B cell (primary cell): Measurements from ENCODE around the gene SPECC1. TPM values are rescaled to one million over a fixed set of nuclear protein-coding genes. Genes with fewer than 3 reads are reported as not detected.

Experiments used
- ATAC-seq: fragments of 200-7000 bp; cut with Tn5 transposase; one replicate; pipeline ENCODE4 v1.10.0; 2021; ENCODE audit warnings: low read depth, mild to moderate bottlenecking, moderate number of reproducible peaks, moderate library complexity
- CTCF ChIA-PET: fragments of 350-600 bp; sonication (Branson Sonifier 250); formaldehyde crosslinking; loops from one replicate; lab custom pipeline; 2021; ENCODE audit warnings: antibody characterized with exemption, inconsistent platforms; lab: Charles Lee
- POLR2A ChIA-PET: fragments of 350-600 bp; sonication (Branson Sonifier 250); formaldehyde crosslinking; loops from one replicate; lab custom pipeline; 2021; ENCODE audit warnings: antibody characterized with exemption; lab: Charles Lee
- DNase-seq: peaks from one replicate; pipeline ENCODE4 v3.0.0; 2013
- H2AFZ ChIP-seq: 2 replicates; pipeline ENCODE4 v1.6.1; 2012; ENCODE audit warnings: mild to moderate bottlenecking, low read depth, low read length; ENCODE audit not compliant: insufficient read depth, poor library complexity, severe bottlenecking
- H3K27ac ChIP-seq, 2 donors: 1 replicate in 1 of 2; 2 replicates in 1 of 2; pipeline ENCODE4 v1.5.1; 2012 to 2013; ENCODE audit warnings: low read length in 2 of 2, mild to moderate bottlenecking in 2 of 2, moderate library complexity in 1 of 2
- H3K27me3 ChIP-seq, 4 experiments: fragments of 200-600 bp in 1 of 4; sonication (generic) in 1 of 4; replicated peaks in 1 of 4; 1 replicate in 2 of 4; 2 replicates in 2 of 4; pipeline versions ENCODE4 v1.6.1 to v1.7.0; 2013 to 2016; ENCODE audit warnings: low read length in 3 of 4, mild to moderate bottlenecking in 2 of 4, mixed read lengths in 1 of 4, moderate library complexity in 1 of 4; ENCODE audit not compliant: insufficient read depth in 4 of 4, control insufficient read depth in 3 of 4; ENCODE audit errors: control extremely low read depth in 1 of 4
- H3K36me3 ChIP-seq, 2 experiments: replicated peaks in 1 of 2; 1 replicate in 1 of 2; 2 replicates in 1 of 2; pipeline versions ENCODE4 v1.6.1 to v1.7.1; 2013; ENCODE audit warnings: low read length in 1 of 2; ENCODE audit not compliant: insufficient read depth in 2 of 2, control insufficient read depth in 1 of 2; ENCODE audit errors: control extremely low read depth in 1 of 2, extremely low read depth in 1 of 2
- H3K4me1 ChIP-seq, 2 donors: fragments of 200-600 bp in 1 of 2; sonication (generic) in 1 of 2; 1 replicate in 1 of 2; 2 replicates in 1 of 2; pipeline versions ENCODE4 v1.5.1 to v1.6.1; 2013 to 2017; ENCODE audit warnings: low read length in 2 of 2; ENCODE audit not compliant: control insufficient read depth in 2 of 2, insufficient read depth in 2 of 2
- H3K4me2 ChIP-seq: replicated peaks from 2 replicates; pipeline ENCODE3; 2012; ENCODE audit warnings: mild to moderate bottlenecking, low read depth, low read length; ENCODE audit not compliant: poor library complexity, severe bottlenecking
- H3K4me3 ChIP-seq, 5 experiments: fragments of 200-600 bp in 1 of 5; sonication (generic) in 1 of 5; 1 replicate in 3 of 5; 2 replicates in 2 of 5; pipeline versions ENCODE4 v1.5.1 to v1.7.0; 2011 to 2016; ENCODE audit warnings: low read length in 4 of 5, mild to moderate bottlenecking in 4 of 5, low read depth in 2 of 5, control low read depth in 1 of 5, moderate library complexity in 1 of 5; ENCODE audit not compliant: insufficient read depth in 1 of 5; ENCODE audit errors: control extremely low read depth in 1 of 5, extremely low read depth in 1 of 5
- H3K79me2 ChIP-seq: fragments of 200-600 bp; sonication (generic); one replicate; pipeline ENCODE4 v1.6.0; 2016; ENCODE audit warnings: low read length; ENCODE audit not compliant: control insufficient read depth, insufficient read depth
- H3K9ac ChIP-seq: fragments of 200-600 bp; sonication (generic); 2 replicates; pipeline ENCODE4 v1.6.1; 2017; ENCODE audit warnings: mild to moderate bottlenecking, low read length, moderate library complexity
- H3K9me3 ChIP-seq, 3 donors: one replicate each; pipeline versions ENCODE4 v1.6.1 to v1.7.1; 2013; ENCODE audit warnings: low read length in 2 of 3; ENCODE audit not compliant: control insufficient read depth in 2 of 3, insufficient read depth in 1 of 3; ENCODE audit errors: control extremely low read depth in 1 of 3
- H4K20me1 ChIP-seq: 2 replicates; pipeline ENCODE4 v1.6.0; 2012; ENCODE audit warnings: mild to moderate bottlenecking, low read length; ENCODE audit not compliant: insufficient read depth, control insufficient read depth, poor library complexity, severe bottlenecking
- H3K27ac Mint-ChIP-seq: one replicate; pipeline ENCODE4 v1.8.0; 2021; ENCODE audit warnings: mixed read lengths
- H3K27me3 Mint-ChIP-seq: one replicate; pipeline ENCODE4 v1.8.0; 2021; ENCODE audit warnings: mixed read lengths
- H3K4me1 Mint-ChIP-seq: one replicate; pipeline ENCODE4 v1.8.0; 2021; ENCODE audit warnings: mixed read lengths
- H3K4me3 Mint-ChIP-seq: one replicate; pipeline ENCODE4 v1.8.0; 2021; ENCODE audit warnings: mixed read lengths
- H3K9me3 Mint-ChIP-seq: one replicate; pipeline ENCODE4 v1.8.0; 2022; ENCODE audit warnings: mixed read lengths; ENCODE audit not compliant: insufficient read depth
- CTCF ChIP-seq: fragments of 200-600 bp; IDR thresholded peaks from one replicate; pipeline ENCODE4 v1.8.0; 2022; ENCODE audit warnings: antibody characterized with exemption, mild to moderate bottlenecking
- EZH2 ChIP-seq: IDR thresholded peaks from 2 replicates; pipeline ENCODE4 v1.6.1; 2012; ENCODE audit warnings: borderline replicate concordance, low read depth, mild to moderate bottlenecking, moderate library complexity, low read length; ENCODE audit not compliant: insufficient read depth, poor library complexity, severe bottlenecking
- WGBS: methylation state at CpG from one replicate; pipeline ENCODE4 v1.1.5; 2013; ENCODE audit warnings: missing lambda C conversion rate; ENCODE audit not compliant: insufficient coverage; 5-methylcytosine and 5-hydroxymethylcytosine counted together
- intact Hi-C: fragments of 100-400 bp; cut with micrococcal nuclease; formaldehyde crosslinking; loops from one replicate; pipeline ENCODE4 v1.10.0; 2022
- polyA plus RNA-seq: library from polyadenylated mRNA; depleted of rRNA; stranded (reverse); fragments of >200 nt; gene quantifications from 2 replicates; pipeline ENCODE4 v1.2.3, GENCODE V29; 2012
- total RNA-seq, 2 donors: library from RNA; stranded (reverse); fragments of 120-200 nt in 1 of 2; gene quantifications; 1 replicate in 1 of 2; 2 replicates in 1 of 2; pipeline versions ENCODE4 v1.2.3 to v1.2.4, GENCODE V29; 2013 to 2022

Gene SPECC1
- total and polyA plus RNA-seq, 2 donors (not counting 1 experiment from before 2014, with no cell fraction given): 4.6 to 7.4 TPM

- CTCF ChIA-PET: no interaction called here
- Mint-ChIP-seq H3K27ac (no peak overlapping the region), H3K4me3 (no peak overlapping the region), H3K4me1 (peaks cover 2% of the 10 kb centered on the region), H3K9me3 (peaks cover 5% of the 10 kb centered on the region), H3K27me3 (no peaks in the 10 kb centered on the region)
- DNase-seq (no peak), ATAC-seq (no peak)
- Histone ChIP-seq H3K79me2 (no peaks in the 10 kb centered on the region), H3K27ac (no peak overlapping the region), H3K36me3 (no peaks in the 10 kb centered on the region), H3K4me1 (no peaks in the 10 kb centered on the region), H3K9ac (no peak overlapping the region), H3K4me3 (no peak overlapping the region), H2AFZ (no peak overlapping the region), H3K27me3 (no peaks in the 10 kb centered on the region), H3K9me3 (peaks cover 0 to 12% (median 7%) of the 10 kb centered on the region in 3 donors), H4K20me1 (no peaks in the 10 kb centered on the region), H3K4me2 (no peak overlapping the region)
- POLR2A ChIA-PET: no interaction called here
- TF ChIP-seq EZH2 (no peak), CTCF (no peak)
- WGBS: 96% methylated on average over 8 of the region's 10 CpGs
- intact Hi-C loops: no loop called here
These were observed 191.8 kb downstream of the SPECC1 start for GRCh38 chr17:20200865-20201458.

DNA sequence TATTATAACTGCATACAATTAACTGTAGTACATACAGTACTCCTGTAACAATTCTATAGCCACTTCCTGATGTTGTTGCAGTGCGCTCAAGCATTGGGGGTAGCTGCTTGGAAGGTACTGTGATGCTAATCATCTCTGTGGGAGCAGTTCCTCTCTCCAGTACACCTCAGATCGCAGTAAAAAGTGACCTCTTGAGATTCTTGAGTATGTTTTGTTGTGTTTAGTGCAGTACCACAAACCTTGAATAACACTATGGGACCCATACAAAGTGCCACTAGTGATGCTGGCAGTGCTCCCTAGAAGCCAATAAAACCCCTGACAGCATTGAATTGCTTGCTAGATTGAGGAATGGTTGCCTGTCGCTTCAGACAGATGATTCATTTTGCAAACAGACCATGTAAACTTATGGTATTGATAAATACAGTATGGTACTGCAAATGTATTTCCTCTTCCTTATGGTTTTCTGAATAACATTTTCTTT lies 193.0 kb downstream of the SPECC1 start:
- no peak overlapping the region for H3K4me3 ChIP-seq
- peaks cover 2% of the 10 kb centered on the region for H3K4me1 Mint-ChIP-seq
- H3K9me3 ChIP-seq: peaks cover 0 to 12% (median 7%) of the 10 kb centered on the region in 3 donors
- H2AFZ ChIP-seq: no peak overlapping the region
- H3K27me3 Mint-ChIP-seq: no peaks in the 10 kb centered on the region
- WGBS: no CpG with 5 or more reads among the region's 3 CpGs
- no peaks in the 10 kb centered on the region for H3K36me3 ChIP-seq
- ChIA-PET POLR2A (no interaction called here), CTCF (no interaction called here)
- TF ChIP-seq EZH2 (no peak), CTCF (no peak)
- no peaks in the 10 kb centered on the region for H3K4me1 ChIP-seq
- ATAC-seq: no peak
- H3K79me2 ChIP-seq: no peaks in the 10 kb centered on the region
- no peak overlapping the region for H3K4me3 Mint-ChIP-seq
- intact Hi-C loops: no loop called here
- H4K20me1 ChIP-seq: no peaks in the 10 kb centered on the region
- no peak overlapping the region for H3K27ac Mint-ChIP-seq
- H3K9me3 Mint-ChIP-seq: peaks cover 5% of the 10 kb centered on the region
- no peak overlapping the region for H3K4me2 ChIP-seq
- no peaks in the 10 kb centered on the region for H3K27me3 ChIP-seq
- H3K9ac ChIP-seq: no peak overlapping the region
- DNase-seq: no peak
- H3K27ac ChIP-seq: no peak overlapping the region
